HepG2 (cell line): ENCODE data around the gene PUS1. TPM values are rescaled to one million over a fixed set of nuclear protein-coding genes. Genes with fewer than 3 reads are reported as not detected.

Source experiments
- ARNTL ChIP-seq: sonication (generic); formaldehyde crosslinking; IDR thresholded peaks from 2 replicates; pipeline ENCODE4 v1.4.0; 2020; ENCODE audit warnings: mild to moderate bottlenecking, missing genetic modification reagents
- EEA1 ChIP-seq: sonication (generic); formaldehyde crosslinking; IDR thresholded peaks from 2 replicates; pipeline ENCODE4 v1.5.1; 2020; ENCODE audit warnings: mild to moderate bottlenecking, missing genetic modification reagents, borderline replicate concordance
- KMT2A ChIP-seq: sonication (generic); formaldehyde crosslinking; IDR thresholded peaks from 2 replicates; pipeline ENCODE4 v1.4.0; 2020; ENCODE audit warnings: missing genetic modification reagents
- MIER2 ChIP-seq: IDR thresholded peaks from 2 replicates; pipeline ENCODE4 v1.6.1; 2016; ENCODE audit warnings: missing biosample characterization, missing genetic modification reagents
- PAX8 ChIP-seq: sonication (generic); formaldehyde crosslinking; IDR thresholded peaks from 2 replicates; pipeline ENCODE4 v1.8.0; 2022; ENCODE audit warnings: mild to moderate bottlenecking, missing genetic modification reagents, borderline replicate concordance
- TFE3 ChIP-seq: IDR thresholded peaks from 2 replicates; pipeline ENCODE4 v1.6.1; 2016
- ZBTB39 ChIP-seq: sonication (generic); formaldehyde crosslinking; IDR thresholded peaks from 2 replicates; pipeline ENCODE4 v1.5.0; 2020; ENCODE audit warnings: missing genetic modification reagents
- ZNF136 ChIP-seq: sonication (generic); formaldehyde crosslinking; IDR thresholded peaks from 2 replicates; pipeline ENCODE4 v1.8.1; 2022; ENCODE audit warnings: low read depth, mild to moderate bottlenecking, moderate library complexity, missing genetic modification reagents
- ZNF232 ChIP-seq: sonication (generic); formaldehyde crosslinking; IDR thresholded peaks from 2 replicates; pipeline ENCODE4 v1.4.0; 2020; ENCODE audit warnings: missing genetic modification reagents, borderline replicate concordance
- ZNF264 ChIP-seq: sonication (generic); formaldehyde crosslinking; IDR thresholded peaks from 2 replicates; pipeline ENCODE4 v1.4.0; 2020; ENCODE audit warnings: missing genetic modification reagents
- ZNF607 ChIP-seq: sonication (generic); formaldehyde crosslinking; IDR thresholded peaks from 2 replicates; pipeline ENCODE4 v1.5.1; 2020; ENCODE audit warnings: missing genetic modification reagents, mild to moderate bottlenecking, borderline replicate concordance
- polyA plus RNA-seq, 8 experiments: library from polyadenylated mRNA; depleted of rRNA in 3 of 8; stranded (reverse) in 7 of 8; unstranded in 1 of 8; fragments of >200 nt; fragmentation: Illumina TruSeq in 4 of 8; extraction: Trizol in 4 of 8; gene quantifications; 2 replicates each; pipeline versions ENCODE4 v1.2.1 to v1.2.3, GENCODE V29; 2011 to 2016; ENCODE audit warnings: low read depth in 4 of 8, missing spikeins in 1 of 8, mixed read lengths in 1 of 8; ENCODE audit not compliant: insufficient read depth in 1 of 8
- total RNA-seq, 5 experiments: library from RNA; depleted of rRNA; stranded (reverse); fragments of >200 nt; fragmentation: Illumina TruSeq; extraction: Trizol; gene quantifications; 2 replicates each; pipeline ENCODE4 v1.2.3, GENCODE V29; 2016; ENCODE audit warnings: low read depth in 1 of 5
- TF ChIP-seq, protein P1 (sequence below): sonication (generic); formaldehyde crosslinking; IDR thresholded peaks from 2 replicates; pipeline ENCODE4 v1.5.1; 2020; ENCODE audit warnings: mild to moderate bottlenecking, missing genetic modification reagents, borderline replicate concordance
- TF ChIP-seq, protein P2 (sequence below): sonication (generic); formaldehyde crosslinking; conservative IDR thresholded peaks from 2 replicates; pipeline ENCODE4 v1.8.0; 2022; ENCODE audit warnings: missing genetic modification reagents
- TF ChIP-seq, protein P3 (sequence below): sonication (generic); formaldehyde crosslinking; IDR thresholded peaks from 2 replicates; pipeline ENCODE4 v1.8.0; 2022; ENCODE audit warnings: missing genetic modification reagents, mild to moderate bottlenecking, moderate library complexity, borderline replicate concordance

Gene PUS1
- total and polyA plus RNA-seq, 2 of the 13 experiments (the other 11 are each of a cell fraction or from before 2014, with no cell fraction given), result 19.2 to 24.7 TPM

DNA sequence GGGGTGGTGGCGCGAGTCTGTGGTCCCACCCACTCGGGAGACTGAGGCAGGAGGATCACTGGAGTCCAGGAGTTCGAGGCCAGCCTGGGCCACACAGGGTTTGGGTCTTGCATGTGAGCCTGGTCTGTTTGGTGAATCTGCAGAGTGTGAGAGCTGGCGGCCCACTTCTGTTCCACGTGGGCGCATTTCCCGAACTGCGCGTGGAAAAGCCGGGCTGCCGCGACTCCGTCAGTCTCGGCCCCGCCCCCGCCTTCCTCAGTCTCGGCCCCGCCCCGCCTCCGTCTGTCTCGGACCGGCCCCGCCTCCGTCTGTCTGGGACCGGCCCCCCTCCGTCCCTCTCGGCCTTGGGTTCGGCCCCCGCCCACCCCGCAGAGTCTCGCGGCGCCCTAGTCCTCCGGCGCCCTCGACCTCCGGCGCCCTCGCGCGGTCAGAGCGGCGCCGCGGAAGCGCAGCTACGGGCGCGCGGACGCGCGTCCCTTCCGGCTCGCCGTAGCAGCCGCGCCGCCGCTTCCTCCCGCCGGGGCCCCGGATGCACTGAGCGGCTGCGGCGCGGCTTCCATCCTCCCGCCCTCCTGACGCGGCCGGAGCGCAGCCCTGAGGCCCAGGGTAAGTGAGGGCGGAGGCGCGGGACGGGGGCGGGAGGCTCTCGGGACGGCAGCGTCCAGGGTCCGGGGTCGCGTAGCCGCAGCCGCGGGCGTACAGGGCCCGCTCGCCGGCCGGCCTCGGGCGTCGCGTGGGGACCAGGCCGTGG lies 20.5 kb downstream of the PUS1 start, which contains the start of gene EP400 (continued):
- TF ChIP-seq, protein P1, sequence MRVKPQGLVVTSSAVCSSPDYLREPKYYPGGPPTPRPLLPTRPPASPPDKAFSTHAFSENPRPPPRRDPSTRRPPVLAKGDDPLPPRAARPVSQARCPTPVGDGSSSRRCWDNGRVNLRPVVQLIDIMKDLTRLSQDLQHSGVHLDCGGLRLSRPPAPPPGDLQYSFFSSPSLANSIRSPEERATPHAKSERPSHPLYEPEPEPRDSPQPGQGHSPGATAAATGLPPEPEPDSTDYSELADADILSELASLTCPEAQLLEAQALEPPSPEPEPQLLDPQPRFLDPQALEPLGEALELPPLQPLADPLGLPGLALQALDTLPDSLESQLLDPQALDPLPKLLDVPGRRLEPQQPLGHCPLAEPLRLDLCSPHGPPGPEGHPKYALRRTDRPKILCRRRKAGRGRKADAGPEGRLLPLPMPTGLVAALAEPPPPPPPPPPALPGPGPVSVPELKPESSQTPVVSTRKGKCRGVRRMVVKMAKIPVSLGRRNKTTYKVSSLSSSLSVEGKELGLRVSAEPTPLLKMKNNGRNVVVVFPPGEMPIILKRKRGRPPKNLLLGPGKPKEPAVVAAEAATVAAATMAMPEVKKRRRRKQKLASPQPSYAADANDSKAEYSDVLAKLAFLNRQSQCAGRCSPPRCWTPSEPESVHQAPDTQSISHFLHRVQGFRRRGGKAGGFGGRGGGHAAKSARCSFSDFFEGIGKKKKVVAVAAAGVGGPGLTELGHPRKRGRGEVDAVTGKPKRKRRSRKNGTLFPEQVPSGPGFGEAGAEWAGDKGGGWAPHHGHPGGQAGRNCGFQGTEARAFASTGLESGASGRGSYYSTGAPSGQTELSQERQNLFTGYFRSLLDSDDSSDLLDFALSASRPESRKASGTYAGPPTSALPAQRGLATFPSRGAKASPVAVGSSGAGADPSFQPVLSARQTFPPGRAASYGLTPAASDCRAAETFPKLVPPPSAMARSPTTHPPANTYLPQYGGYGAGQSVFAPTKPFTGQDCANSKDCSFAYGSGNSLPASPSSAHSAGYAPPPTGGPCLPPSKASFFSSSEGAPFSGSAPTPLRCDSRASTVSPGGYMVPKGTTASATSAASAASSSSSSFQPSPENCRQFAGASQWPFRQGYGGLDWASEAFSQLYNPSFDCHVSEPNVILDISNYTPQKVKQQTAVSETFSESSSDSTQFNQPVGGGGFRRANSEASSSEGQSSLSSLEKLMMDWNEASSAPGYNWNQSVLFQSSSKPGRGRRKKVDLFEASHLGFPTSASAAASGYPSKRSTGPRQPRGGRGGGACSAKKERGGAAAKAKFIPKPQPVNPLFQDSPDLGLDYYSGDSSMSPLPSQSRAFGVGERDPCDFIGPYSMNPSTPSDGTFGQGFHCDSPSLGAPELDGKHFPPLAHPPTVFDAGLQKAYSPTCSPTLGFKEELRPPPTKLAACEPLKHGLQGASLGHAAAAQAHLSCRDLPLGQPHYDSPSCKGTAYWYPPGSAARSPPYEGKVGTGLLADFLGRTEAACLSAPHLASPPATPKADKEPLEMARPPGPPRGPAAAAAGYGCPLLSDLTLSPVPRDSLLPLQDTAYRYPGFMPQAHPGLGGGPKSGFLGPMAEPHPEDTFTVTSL (CRISPR knock-in tag), result no peak
- TF ChIP-seq MIER2 (no peak), ZNF136 (no peak), PAX8 (CRISPR knock-in tag) (no peak), ZNF264 (CRISPR knock-in tag) (no peak), TFE3 (CRISPR knock-in tag) (peak; percentile 15; the same call in 1 of the 2 replicates), ZBTB39 (CRISPR knock-in tag) (no peak), EEA1 (peak; percentile 39; the same call in 1 of the 2 replicates), ARNTL (no peak), ZNF607 (CRISPR knock-in tag) (peak; percentile 86; the same call in 1 of the 2 replicates), ZNF232 (CRISPR knock-in tag) (0 out of 2 replicates have a peak, but pooled peaks have one; percentile 32), KMT2A (CRISPR knock-in tag) (peak; percentile 55)
- TF ChIP-seq, protein P2, sequence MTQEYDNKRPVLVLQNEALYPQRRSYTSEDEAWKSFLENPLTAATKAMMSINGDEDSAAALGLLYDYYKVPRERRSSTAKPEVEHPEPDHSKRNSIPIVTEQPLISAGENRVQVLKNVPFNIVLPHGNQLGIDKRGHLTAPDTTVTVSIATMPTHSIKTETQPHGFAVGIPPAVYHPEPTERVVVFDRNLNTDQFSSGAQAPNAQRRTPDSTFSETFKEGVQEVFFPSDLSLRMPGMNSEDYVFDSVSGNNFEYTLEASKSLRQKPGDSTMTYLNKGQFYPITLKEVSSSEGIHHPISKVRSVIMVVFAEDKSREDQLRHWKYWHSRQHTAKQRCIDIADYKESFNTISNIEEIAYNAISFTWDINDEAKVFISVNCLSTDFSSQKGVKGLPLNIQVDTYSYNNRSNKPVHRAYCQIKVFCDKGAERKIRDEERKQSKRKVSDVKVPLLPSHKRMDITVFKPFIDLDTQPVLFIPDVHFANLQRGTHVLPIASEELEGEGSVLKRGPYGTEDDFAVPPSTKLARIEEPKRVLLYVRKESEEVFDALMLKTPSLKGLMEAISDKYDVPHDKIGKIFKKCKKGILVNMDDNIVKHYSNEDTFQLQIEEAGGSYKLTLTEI, result no peak
- TF ChIP-seq, protein P3, sequence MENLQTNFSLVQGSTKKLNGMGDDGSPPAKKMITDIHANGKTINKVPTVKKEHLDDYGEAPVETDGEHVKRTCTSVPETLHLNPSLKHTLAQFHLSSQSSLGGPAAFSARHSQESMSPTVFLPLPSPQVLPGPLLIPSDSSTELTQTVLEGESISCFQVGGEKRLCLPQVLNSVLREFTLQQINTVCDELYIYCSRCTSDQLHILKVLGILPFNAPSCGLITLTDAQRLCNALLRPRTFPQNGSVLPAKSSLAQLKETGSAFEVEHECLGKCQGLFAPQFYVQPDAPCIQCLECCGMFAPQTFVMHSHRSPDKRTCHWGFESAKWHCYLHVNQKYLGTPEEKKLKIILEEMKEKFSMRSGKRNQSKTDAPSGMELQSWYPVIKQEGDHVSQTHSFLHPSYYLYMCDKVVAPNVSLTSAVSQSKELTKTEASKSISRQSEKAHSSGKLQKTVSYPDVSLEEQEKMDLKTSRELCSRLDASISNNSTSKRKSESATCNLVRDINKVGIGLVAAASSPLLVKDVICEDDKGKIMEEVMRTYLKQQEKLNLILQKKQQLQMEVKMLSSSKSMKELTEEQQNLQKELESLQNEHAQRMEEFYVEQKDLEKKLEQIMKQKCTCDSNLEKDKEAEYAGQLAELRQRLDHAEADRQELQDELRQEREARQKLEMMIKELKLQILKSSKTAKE (CRISPR knock-in tag), result peak; percentile 85
